ENCODE data around the gene KLK4. TPM values are rescaled to one million over a fixed set of nuclear protein-coding genes. Genes with fewer than 3 reads are reported as not detected.

Gene KLK4
- total and polyA plus RNA-seq, 10 of the 15 experiments (the other 5 are each of a cell fraction or from before 2014, with no cell fraction given) = 0.06 to 0.31 TPM; not detected in 8

DNA sequence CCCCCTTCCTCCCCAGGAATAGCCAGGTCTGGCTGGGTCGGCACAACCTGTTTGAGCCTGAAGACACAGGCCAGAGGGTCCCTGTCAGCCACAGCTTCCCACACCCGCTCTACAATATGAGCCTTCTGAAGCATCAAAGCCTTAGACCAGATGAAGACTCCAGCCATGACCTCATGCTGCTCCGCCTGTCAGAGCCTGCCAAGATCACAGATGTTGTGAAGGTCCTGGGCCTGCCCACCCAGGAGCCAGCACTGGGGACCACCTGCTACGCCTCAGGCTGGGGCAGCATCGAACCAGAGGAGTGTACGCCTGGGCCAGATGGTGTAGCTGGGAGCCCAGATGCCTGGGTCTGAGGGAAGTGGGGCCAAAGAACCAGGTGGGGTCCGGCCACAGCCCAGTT is 34.7 kb downstream of the KLK4 start:
- intact Hi-C loops (cut with micrococcal nuclease; ENCODE audit: unreplicated experiment) (no loop called here), in situ Hi-C loops (cut with MboI) (no loop called here)
- 76% methylated on average over 7 of the region's 7 CpGs for WGBS (ENCODE audit: insufficient coverage, insufficient replicate concordance, low lambda C conversion rate, missing lambda C conversion rate)
- no TSS peak for BruUV-seq (replicated peaks)
- POLR2A ChIA-PET = no interaction called here
- no peaks in the 10 kb centered on the region for H4K20me1 ChIP-seq (ENCODE audit: control insufficient read depth, insufficient read depth)
- no peaks in the 10 kb centered on the region for H3K79me2 ChIP-seq (ENCODE audit: control insufficient read depth, insufficient read depth, low read length)
- FAIRE-seq = no peak
- ATAC-seq = peak; percentile 18; the same call in 2 of the 3 replicates
- no peak overlapping the region for H3K27ac ChIP-seq (ENCODE audit: control insufficient read depth, insufficient read depth)
- DNase-seq (ENCODE audit: low read depth, low spot score) = no peak
- H3K4me3 ChIP-seq = no peak overlapping the region
- H3K27me3 ChIP-seq (replicated peaks in 1 of 2; ENCODE audit: control insufficient read depth in 2 of 2, insufficient read depth in 2 of 2, low read length in 1 of 2) = no peaks in the 10 kb centered on the region
- peak overlapping the region; percentile 94 for H2AFZ ChIP-seq (ENCODE audit: control insufficient read depth, low read depth, low read length)
- peaks cover 25% of the 10 kb centered on the region for H3K4me1 ChIP-seq (ENCODE audit: control insufficient read depth, insufficient read depth, low read length)
- SMC1A ChIA-PET (ENCODE audit: uncharacterized antibody, unreplicated experiment) = no interaction called here
- CTCF ChIA-PET = interaction anchor here (1.9 kb wide), 1 partner anchor 29 kb away, joined by 6 read pairs; no protein-coding TSS in a partner anchor
- RAD21 ChIA-PET (ENCODE audit: unreplicated experiment) = interaction anchor here (1.2 kb wide), 1 partner anchor 45 kb away, joined by 3 read pairs; no protein-coding TSS in a partner anchor
- TF ChIP-seq MTA2 (IDR thresholded peaks at IDR 0.05; ENCODE audit: low read depth) = no peak
- no peaks in the 10 kb centered on the region for H3K36me3 ChIP-seq (ENCODE audit: control insufficient read depth in 2 of 2, insufficient read depth in 2 of 2, low read length in 1 of 2)
- peak overlapping the region; percentile 80; the same call in 1 of the 2 replicates for H3K4me2 ChIP-seq (ENCODE audit: control insufficient read depth, insufficient read depth)
- H3K9ac ChIP-seq (ENCODE audit: control insufficient read depth, insufficient read depth, low read length) = peak overlapping the region; percentile 16; the same call in 1 of the 2 replicates
- H3K9me3 ChIP-seq (replicated peaks; ENCODE audit: control insufficient read depth, insufficient read depth, low read length) = no peaks in the 10 kb centered on the region

- Histone ChIP-seq H2AFZ (ENCODE audit: control insufficient read depth, low read depth, low read length) (peak overlapping the region; percentile 94), H3K27ac (ENCODE audit: control insufficient read depth, insufficient read depth) (peak overlapping the region; percentile 15; the same call in 1 of the 2 replicates), H3K4me1 (ENCODE audit: control insufficient read depth, insufficient read depth, low read length) (peaks cover 25% of the 10 kb centered on the region), H3K36me3 (ENCODE audit: control insufficient read depth in 2 of 2, insufficient read depth in 2 of 2, low read length in 1 of 2) (no peaks in the 10 kb centered on the region), H3K9me3 (replicated peaks; ENCODE audit: control insufficient read depth, insufficient read depth, low read length) (no peaks in the 10 kb centered on the region), H3K9ac (ENCODE audit: control insufficient read depth, insufficient read depth, low read length) (no peak overlapping the region), H3K79me2 (ENCODE audit: control insufficient read depth, insufficient read depth, low read length) (no peaks in the 10 kb centered on the region), H3K4me3 (no peak overlapping the region), H3K27me3 (replicated peaks in 1 of 2; ENCODE audit: control insufficient read depth in 2 of 2, insufficient read depth in 2 of 2, low read length in 1 of 2) (no peaks in the 10 kb centered on the region), H3K4me2 (ENCODE audit: control insufficient read depth, insufficient read depth) (peak overlapping the region; percentile 80), H4K20me1 (ENCODE audit: control insufficient read depth, insufficient read depth) (no peaks in the 10 kb centered on the region)
- FAIRE-seq = no peak
- WGBS (ENCODE audit: insufficient coverage, insufficient replicate concordance, low lambda C conversion rate, missing lambda C conversion rate) = 9% methylated on average over 5 of the region's 9 CpGs
- ATAC-seq = peak; percentile 68
- RAD21 ChIA-PET (ENCODE audit: unreplicated experiment) = interaction anchor here (1.2 kb wide), 1 partner anchor 46 kb away, joined by 3 read pairs; no protein-coding TSS in a partner anchor
- CTCF ChIA-PET = interaction anchor here (1.0 to 1.5 kb wide), 3 partner anchors 21 to 82 kb away, joined by 3 to 4 read pairs (median 3); no protein-coding TSS in a partner anchor
- in situ Hi-C loops (cut with MboI) (no loop called here), intact Hi-C loops (cut with micrococcal nuclease; ENCODE audit: unreplicated experiment) (no loop called here)
- BruUV-seq (replicated peaks) = no TSS peak
- no peak for DNase-seq (ENCODE audit: low read depth, low spot score)
- SMC1A ChIA-PET (ENCODE audit: uncharacterized antibody, unreplicated experiment) = interaction anchor here (1.0 kb wide), 1 partner anchor 20 kb away, joined by 4 read pairs; no protein-coding TSS in a partner anchor
- POLR2A ChIA-PET = no interaction called here
- TF ChIP-seq RAD51 (IDR thresholded peaks at IDR 0.05) (peak; percentile 75), EZH2 (IDR thresholded peaks at IDR 0.05; ENCODE audit: borderline replicate concordance, control insufficient read depth, low read depth, low read length) (no peak), SMAD1 (IDR thresholded peaks at IDR 0.05; ENCODE audit: low read depth, partially characterized antibody) (peak; percentile 69), IKZF2 (IDR thresholded peaks at IDR 0.05) (peak; percentile 59 to 68; a peak in 3 of 4 replicates), ATF7 (IDR thresholded peaks at IDR 0.05; ENCODE audit: low read depth) (0 out of 2 replicates have a peak, but pooled peaks have one; percentile 24), GATAD2B (conservative IDR thresholded peaks at IDR 0.05; ENCODE audit: low read depth) (no peak), NBN (IDR thresholded peaks at IDR 0.05) (peak; percentile 93), LARP7 (IDR thresholded peaks at IDR 0.05) (no peak), PAX8 (IDR thresholded peaks at IDR 0.05) (peak; percentile 69; the same call in 1 of the 2 replicates), YY1 (IDR thresholded peaks at IDR 0.05; ENCODE audit: low read depth, low read length) (no peak), SPI1 (IDR thresholded peaks at IDR 0.05; ENCODE audit: borderline replicate concordance, insufficient read depth, low read depth, low read length) (0 out of 2 replicates have a peak, but pooled peaks have one; percentile 14), BHLHE40 (IDR thresholded peaks at IDR 0.05; ENCODE audit: borderline replicate concordance in 1 of 2, low read depth in 2 of 2, low read length in 1 of 2) (peak in 1 of 2 experiments; percentile 12; a peak in 1 of 4 replicates), MTA2 (IDR thresholded peaks at IDR 0.05; ENCODE audit: low read depth) (peak; percentile 26; the same call in 1 of the 2 replicates)
- TF ChIP-seq, protein P1, sequence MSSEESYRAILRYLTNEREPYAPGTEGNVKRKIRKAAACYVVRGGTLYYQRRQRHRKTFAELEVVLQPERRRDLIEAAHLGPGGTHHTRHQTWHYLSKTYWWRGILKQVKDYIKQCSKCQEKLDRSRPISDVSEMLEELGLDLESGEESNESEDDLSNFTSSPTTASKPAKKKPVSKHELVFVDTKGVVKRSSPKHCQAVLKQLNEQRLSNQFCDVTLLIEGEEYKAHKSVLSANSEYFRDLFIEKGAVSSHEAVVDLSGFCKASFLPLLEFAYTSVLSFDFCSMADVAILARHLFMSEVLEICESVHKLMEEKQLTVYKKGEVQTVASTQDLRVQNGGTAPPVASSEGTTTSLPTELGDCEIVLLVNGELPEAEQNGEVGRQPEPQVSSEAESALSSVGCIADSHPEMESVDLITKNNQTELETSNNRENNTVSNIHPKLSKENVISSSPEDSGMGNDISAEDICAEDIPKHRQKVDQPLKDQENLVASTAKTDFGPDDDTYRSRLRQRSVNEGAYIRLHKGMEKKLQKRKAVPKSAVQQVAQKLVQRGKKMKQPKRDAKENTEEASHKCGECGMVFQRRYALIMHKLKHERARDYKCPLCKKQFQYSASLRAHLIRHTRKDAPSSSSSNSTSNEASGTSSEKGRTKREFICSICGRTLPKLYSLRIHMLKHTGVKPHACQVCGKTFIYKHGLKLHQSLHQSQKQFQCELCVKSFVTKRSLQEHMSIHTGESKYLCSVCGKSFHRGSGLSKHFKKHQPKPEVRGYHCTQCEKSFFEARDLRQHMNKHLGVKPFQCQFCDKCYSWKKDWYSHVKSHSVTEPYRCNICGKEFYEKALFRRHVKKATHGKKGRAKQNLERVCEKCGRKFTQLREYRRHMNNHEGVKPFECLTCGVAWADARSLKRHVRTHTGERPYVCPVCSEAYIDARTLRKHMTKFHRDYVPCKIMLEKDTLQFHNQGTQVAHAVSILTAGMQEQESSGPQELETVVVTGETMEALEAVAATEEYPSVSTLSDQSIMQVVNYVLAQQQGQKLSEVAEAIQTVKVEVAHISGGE (CRISPR knock-in tag; IDR thresholded peaks at IDR 0.05) = no peak; the same call in 1 of the 2 replicates
Observed at GRCh38 chr19:50875795-50876422, 35.3 kb downstream of the KLK4 start.

Measured in GM12878 (cell line).